Neural cell (in vitro differentiated cells): Measurements from ENCODE around the gene HMOX2. TPM values are rescaled to one million over a fixed set of nuclear protein-coding genes. Genes with fewer than 3 reads are reported as not detected.

Experiments used
- H2AFZ ChIP-seq: fragments of 200-600, 300-800 bp; sonication (generic), shearing (Covaris generic); 2 replicates; pipeline ENCODE4 v1.6.0; 2014; ENCODE audit warnings: low read depth, mild to moderate bottlenecking, antibody characterized with exemption, low read length, moderate library complexity
- H3F3A ChIP-seq: fragments of 200-600 bp; shearing (Covaris generic); 2 replicates; pipeline ENCODE4 v1.6.1; 2016; ENCODE audit warnings: mild to moderate bottlenecking, moderate library complexity, mixed read lengths, antibody characterized with exemption, low read length; ENCODE audit not compliant: insufficient read depth, poor library complexity, severe bottlenecking
- H3K27ac ChIP-seq: fragments of 200-600, 300-800 bp; sonication (generic), shearing (Covaris generic); 2 replicates; pipeline ENCODE4 v1.5.1; 2014; ENCODE audit warnings: mild to moderate bottlenecking, low read length, moderate library complexity
- H3K27me3 ChIP-seq: fragments of 300-800, 200-600 bp; sonication (generic), shearing (Covaris generic); 2 replicates; pipeline ENCODE4 v1.6.0; 2014; ENCODE audit warnings: mild to moderate bottlenecking, low read depth, low read length, moderate library complexity; ENCODE audit not compliant: insufficient read depth
- H3K36me3 ChIP-seq: fragments of 300-800, 200-600 bp; sonication (generic), shearing (Covaris generic); 2 replicates; pipeline ENCODE4 v1.5.1; 2014; ENCODE audit warnings: mild to moderate bottlenecking, antibody characterized with exemption, low read length, moderate library complexity; ENCODE audit not compliant: insufficient read depth
- H3K4me2 ChIP-seq: fragments of 300-800, 200-600 bp; sonication (generic), shearing (Covaris generic); 2 replicates; pipeline ENCODE4 v1.6.0; 2014; ENCODE audit warnings: mild to moderate bottlenecking, low read length
- H3K4me3 ChIP-seq: fragments of 300-800, 200-600 bp; sonication (generic), shearing (Covaris generic); 2 replicates; pipeline ENCODE4 v1.5.1; 2014; ENCODE audit warnings: mild to moderate bottlenecking, low read length, moderate library complexity
- H3K79me2 ChIP-seq: fragments of 200-600 bp; shearing (Covaris generic); replicated peaks from 2 replicates; pipeline ENCODE4 v1.6.0; 2014; ENCODE audit warnings: mild to moderate bottlenecking, low read length, moderate library complexity; ENCODE audit not compliant: insufficient read depth
- H3K9ac ChIP-seq: fragments of 300-800, 200-600 bp; sonication (generic), shearing (Covaris generic); 2 replicates; pipeline ENCODE4 v1.6.1; 2016; ENCODE audit warnings: mild to moderate bottlenecking, low read length, mixed read lengths
- H3K9me2 ChIP-seq: fragments of 200-600 bp; shearing (Covaris generic); 2 replicates; pipeline ENCODE4 v1.6.1; 2016; ENCODE audit warnings: mild to moderate bottlenecking, low read length, mixed read lengths; ENCODE audit not compliant: insufficient read depth
- H3K9me3 ChIP-seq: fragments of 200-600, 300-800 bp; sonication (generic), shearing (Covaris generic); 2 replicates; pipeline ENCODE4 v1.6.1; 2016; ENCODE audit warnings: mild to moderate bottlenecking, mixed run types, low read length, moderate library complexity, mixed read lengths
- H4K20me1 ChIP-seq: fragments of 200-600 bp; shearing (Covaris generic); 2 replicates; pipeline ENCODE4 v1.6.1; 2016; ENCODE audit warnings: mild to moderate bottlenecking, mixed run types; ENCODE audit not compliant: insufficient read depth
- CTCF ChIP-seq: fragments of 450-650 bp; IDR thresholded peaks from 2 replicates; pipeline ENCODE4 v1.5.1; 2014; ENCODE audit warnings: antibody characterized with exemption, mild to moderate bottlenecking, moderate library complexity; ENCODE audit not compliant: poor library complexity, severe bottlenecking
- EP300 ChIP-seq: fragments of 450-650 bp; conservative IDR thresholded peaks from 2 replicates; pipeline ENCODE4 v1.6.1; 2014; ENCODE audit warnings: antibody characterized with exemption, mild to moderate bottlenecking, moderate library complexity; ENCODE audit not compliant: poor library complexity, severe bottlenecking
- EZH2 ChIP-seq: fragments of 200-600, 300-800 bp; shearing (Covaris generic), sonication (generic); IDR thresholded peaks from 2 replicates; pipeline ENCODE4 v1.6.1; 2014; ENCODE audit warnings: antibody characterized with exemption, low read length, borderline replicate concordance, mild to moderate bottlenecking; ENCODE audit not compliant: insufficient read depth, poor library complexity, severe bottlenecking
- MXI1 ChIP-seq: fragments of 450-650 bp; conservative IDR thresholded peaks from 2 replicates; pipeline ENCODE4 v1.6.1; 2014; ENCODE audit warnings: antibody characterized with exemption, mild to moderate bottlenecking; ENCODE audit not compliant: poor library complexity, severe bottlenecking
- POLR2AphosphoS5 ChIP-seq: IDR thresholded peaks from 2 replicates; pipeline ENCODE4 v1.6.1; 2012
- RAD21 ChIP-seq: fragments of 450-650 bp; conservative IDR thresholded peaks from 2 replicates; pipeline ENCODE4 v1.6.1; 2014; ENCODE audit warnings: antibody characterized with exemption, mild to moderate bottlenecking, moderate library complexity
- REST ChIP-seq: IDR thresholded peaks from 2 replicates; pipeline ENCODE4 v1.6.1; 2012; ENCODE audit warnings: borderline replicate concordance
- SMC3 ChIP-seq: fragments of 450-650 bp; conservative IDR thresholded peaks from 2 replicates; pipeline ENCODE4 v1.6.1; 2014; ENCODE audit warnings: antibody characterized with exemption, mild to moderate bottlenecking, moderate library complexity; ENCODE audit not compliant: poor library complexity
- TAF1 ChIP-seq: IDR thresholded peaks from 2 replicates; pipeline ENCODE4 v1.6.1; 2012; ENCODE audit warnings: low read depth
- polyA plus RNA-seq: library from polyadenylated mRNA; depleted of rRNA; stranded (reverse); fragments of >200 nt; gene quantifications from 2 replicates; pipeline ENCODE4 v1.2.3, GENCODE V29; 2014

HMOX2 gene
- polyA plus RNA-seq, 1 donor from 2014 or later: 79.4 TPM

- H3F3A ChIP-seq: no peaks in the 10 kb centered on the region
- no peaks in the 10 kb centered on the region for H4K20me1 ChIP-seq
- H3K27ac ChIP-seq: no peak overlapping the region
- H3K4me3 ChIP-seq: peak overlapping the region; percentile 99
- no peaks in the 10 kb centered on the region for H3K9me2 ChIP-seq
- no peak overlapping the region for H2AFZ ChIP-seq
- H3K4me2 ChIP-seq: peak overlapping the region; percentile 44
- H3K79me2 ChIP-seq: peaks cover 30% of the 10 kb centered on the region
- no peak overlapping the region for H3K9ac ChIP-seq
- no peak for TF ChIP-seq SMC3
- TF ChIP-seq EZH2: no peak
- TF ChIP-seq EP300: no peak
- no peak for TF ChIP-seq CTCF
- no peak for TF ChIP-seq TAF1
- TF ChIP-seq RAD21: no peak
- no peak for TF ChIP-seq MXI1
- no peak for TF ChIP-seq POLR2AphosphoS5
- no peak for TF ChIP-seq REST
- no peaks in the 10 kb centered on the region for H3K27me3 ChIP-seq
- H3K9me3 ChIP-seq: no peaks in the 10 kb centered on the region
- no peaks in the 10 kb centered on the region for H3K36me3 ChIP-seq
Observed at GRCh38 chr16:4536391-4537106, 60.4 kb downstream of the HMOX2 start.

GRCh38 chr16:4537376-4538343 is 61.5 kb downstream of the HMOX2 start:
- H3F3A ChIP-seq: no peaks in the 10 kb centered on the region
- H3K79me2 ChIP-seq: peaks cover 30% of the 10 kb centered on the region
- no peaks in the 10 kb centered on the region for H4K20me1 ChIP-seq
- no peaks in the 10 kb centered on the region for H3K27me3 ChIP-seq
- peak overlapping the region; percentile 51 for H2AFZ ChIP-seq
- peak overlapping the region; percentile 99 for H3K4me3 ChIP-seq
- H3K9me3 ChIP-seq: no peaks in the 10 kb centered on the region
- peak overlapping the region; percentile 85 for H3K27ac ChIP-seq
- H3K36me3 ChIP-seq: no peaks in the 10 kb centered on the region
- H3K4me2 ChIP-seq: peak overlapping the region; percentile 44
- H3K9me2 ChIP-seq: no peaks in the 10 kb centered on the region
- TF ChIP-seq EP300 (no peak), MXI1 (peak; percentile 64)
- peak overlapping the region; percentile 84 for H3K9ac ChIP-seq
